GM18517 (cell line): ENCODE data around the gene ZDHHC5.
"Not testable (repeated sequence)": the region's sequence is repeated elsewhere in the genome, so short reads cannot be mapped to it uniquely, and the experiment has no call there.

Source experiments
- ATAC-seq: cut with Tn5 transposase; IDR thresholded peaks from one replicate; pipeline ENCODE4 v1.9.1; 2021; ENCODE audit warnings: mild to moderate bottlenecking, moderate library complexity; ENCODE audit not compliant: unreplicated experiment

Gene ZDHHC5

DNA sequence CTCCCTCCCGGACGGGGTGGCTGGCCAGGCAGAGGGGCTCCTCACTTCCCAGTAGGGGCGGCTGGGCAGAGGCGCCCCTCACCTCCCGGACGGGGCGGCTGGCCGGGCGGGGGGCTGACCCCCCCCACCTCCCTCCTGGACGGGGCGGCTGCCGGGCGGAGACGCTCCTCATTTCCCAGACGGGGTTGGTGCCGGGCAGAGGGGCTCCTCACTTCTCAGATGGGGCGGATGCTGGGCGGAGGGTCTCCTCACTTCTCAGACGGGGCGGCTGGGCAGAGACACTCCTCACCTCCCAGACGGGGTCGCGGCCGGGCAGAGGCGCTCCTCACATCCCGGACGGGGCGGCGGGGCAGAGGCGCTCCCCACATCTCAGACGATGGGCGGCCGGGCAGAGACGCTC is 48.8 kb downstream of the ZDHHC5 start:
- ATAC-seq = not testable (repeated sequence)

GRCh38 chr11:57727185-57727584 is 59.3 kb downstream of the ZDHHC5 start:
- no peak for ATAC-seq

- ATAC-seq = no peak
Measured at GRCh38 chr11:57728829-57729228, 60.9 kb downstream of the ZDHHC5 start.

- ATAC-seq = no peak
Measured at GRCh38 chr11:57729479-57729878, 61.6 kb downstream of the ZDHHC5 start.

DNA sequence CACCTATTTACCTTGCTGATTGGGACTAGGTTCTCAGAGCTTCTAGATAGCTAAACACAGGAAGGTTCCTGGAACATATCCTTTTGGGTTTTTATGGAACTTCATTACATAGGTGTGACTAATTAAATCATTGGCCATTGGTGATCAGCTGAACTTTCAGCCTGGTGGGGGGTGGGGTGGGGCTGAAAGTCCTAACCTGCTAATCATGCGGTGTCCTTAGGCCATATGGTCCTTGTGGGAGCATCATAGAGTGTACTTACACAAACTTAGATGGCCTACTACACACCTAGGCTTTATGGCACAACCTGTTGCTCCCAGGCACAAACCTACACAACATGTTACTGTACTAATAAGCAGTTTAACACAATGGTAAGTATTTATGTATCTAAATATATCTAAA is 64.7 kb downstream of the ZDHHC5 start:
- no peak for ATAC-seq

GRCh38 chr11:57735619-57736298 is 67.8 kb downstream of the ZDHHC5 start:
- no peak for ATAC-seq

GRCh38 chr11:57741132-57742086 is 73.5 kb downstream of the ZDHHC5 start, which contains the start of gene SELENOH:
TSS of gene SELENOH (plus strand) at chr11:57741491. CDS start at chr11:57741596, 105 bp downstream.
- peak; percentile 94 for ATAC-seq

GRCh38 chr11:57742087-57742452 is 74.2 kb downstream of the ZDHHC5 start:
- no peak for ATAC-seq

DNA sequence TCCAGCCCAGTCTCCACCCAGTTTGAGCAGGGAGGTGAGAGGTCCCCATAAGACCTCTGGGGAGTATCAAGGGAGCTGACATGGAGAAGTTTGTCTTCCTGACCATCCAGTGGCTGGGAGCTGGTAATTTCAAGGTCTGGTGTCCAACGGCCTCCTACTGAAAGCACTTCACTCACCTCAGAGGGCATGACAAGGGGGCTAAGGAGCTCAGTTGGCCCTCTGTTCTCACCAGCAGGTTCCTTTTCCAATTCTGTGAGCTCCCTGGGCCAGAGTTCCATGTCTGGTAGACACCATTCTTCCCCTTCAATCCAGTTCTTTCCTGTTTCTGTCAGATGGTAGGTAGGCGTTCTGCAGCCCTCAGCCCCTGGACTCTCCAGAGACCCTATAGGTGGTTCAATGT is 76.4 kb downstream of the ZDHHC5 start:
- no peak for ATAC-seq

- ATAC-seq = no peak
Measured at GRCh38 chr11:57745206-57745605, 77.3 kb downstream of the ZDHHC5 start.

DNA sequence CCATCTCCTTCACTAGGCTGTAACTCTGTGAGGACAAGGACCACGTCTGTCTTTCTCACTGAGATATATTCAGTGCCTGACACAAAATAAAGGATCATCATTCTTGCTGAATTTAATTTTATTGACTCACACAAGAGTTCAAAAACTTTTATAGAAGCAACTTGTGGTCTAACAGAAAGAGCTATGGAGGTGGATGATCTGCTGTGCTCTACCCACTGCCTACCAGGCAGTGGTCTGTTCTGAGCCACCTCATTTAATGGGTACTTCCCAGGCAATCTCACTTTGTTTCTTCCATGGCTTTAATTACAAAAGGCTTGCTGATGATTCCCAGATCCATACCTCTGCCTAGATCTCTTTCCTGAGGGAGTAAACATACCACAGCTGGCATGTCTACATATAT is 79.0 kb downstream of the ZDHHC5 start:
- no peak for ATAC-seq
